ENCODE data around the gene ABCB1. TPM values are rescaled to one million over a fixed set of nuclear protein-coding genes. Genes with fewer than 3 reads are reported as not detected.

The ABCB1 gene
- total RNA-seq, 1 donor: not detected

- H2AFZ ChIP-seq (ENCODE audit: low read length): no peak overlapping the region
- H3K4me1 ChIP-seq (ENCODE audit: insufficient read depth, low read length): no peaks in the 10 kb centered on the region
- no peak for DNase-seq (ENCODE audit: insufficient read length, low spot score, missing footprints)
- no peaks in the 10 kb centered on the region for H3K27me3 ChIP-seq (ENCODE audit: insufficient read depth, low read length)
- no peak for TF ChIP-seq CTCF (IDR thresholded peaks at IDR 0.05; ENCODE audit: extremely low read depth, low read depth, low read length)
- no peak overlapping the region for H3K27ac ChIP-seq (ENCODE audit: low read depth, low read length)
- H3K79me2 ChIP-seq (ENCODE audit: insufficient read depth, low read length): no peaks in the 10 kb centered on the region
- H3K4me2 ChIP-seq (ENCODE audit: insufficient read depth, low read length): no peak overlapping the region
- no peaks in the 10 kb centered on the region for H3K36me3 ChIP-seq (ENCODE audit: insufficient read depth, low read length)
- H4K20me1 ChIP-seq (ENCODE audit: insufficient read depth, low read length): no peaks in the 10 kb centered on the region
- H3K4me3 ChIP-seq (ENCODE audit: insufficient read depth, low read length): no peak overlapping the region
- no peaks in the 10 kb centered on the region for H3K9me3 ChIP-seq (ENCODE audit: low read depth, low read length)
Observed at GRCh38 chr7:87517136-87517815, 83.4 kb downstream of the ABCB1 start.

- Histone ChIP-seq H3K4me3 (ENCODE audit: insufficient read depth, low read length) (no peak overlapping the region), H2AFZ (ENCODE audit: low read length) (no peak overlapping the region), H3K27ac (ENCODE audit: low read depth, low read length) (no peak overlapping the region), H3K79me2 (ENCODE audit: insufficient read depth, low read length) (no peaks in the 10 kb centered on the region), H3K4me2 (ENCODE audit: insufficient read depth, low read length) (no peak overlapping the region), H3K4me1 (ENCODE audit: insufficient read depth, low read length) (no peaks in the 10 kb centered on the region), H3K9me3 (ENCODE audit: low read depth, low read length) (no peaks in the 10 kb centered on the region), H4K20me1 (ENCODE audit: insufficient read depth, low read length) (no peaks in the 10 kb centered on the region), H3K27me3 (ENCODE audit: insufficient read depth, low read length) (no peaks in the 10 kb centered on the region), H3K36me3 (ENCODE audit: insufficient read depth, low read length) (no peaks in the 10 kb centered on the region)
- DNase-seq (ENCODE audit: insufficient read length, low spot score, missing footprints): no peak
- no peak for TF ChIP-seq CTCF (IDR thresholded peaks at IDR 0.05; ENCODE audit: extremely low read depth, low read depth, low read length)
Observed at GRCh38 chr7:87513735-87514335, 86.8 kb downstream of the ABCB1 start.

GRCh38 chr7:87512906-87513305 is 87.8 kb downstream of the ABCB1 start:
- Histone ChIP-seq H3K27me3 (ENCODE audit: insufficient read depth, low read length) (no peaks in the 10 kb centered on the region), H3K79me2 (ENCODE audit: insufficient read depth, low read length) (no peaks in the 10 kb centered on the region), H3K4me1 (ENCODE audit: insufficient read depth, low read length) (no peaks in the 10 kb centered on the region), H3K27ac (ENCODE audit: low read depth, low read length) (no peak overlapping the region), H3K4me3 (ENCODE audit: insufficient read depth, low read length) (no peak overlapping the region), H3K9me3 (ENCODE audit: low read depth, low read length) (no peaks in the 10 kb centered on the region), H2AFZ (ENCODE audit: low read length) (no peak overlapping the region), H4K20me1 (ENCODE audit: insufficient read depth, low read length) (no peaks in the 10 kb centered on the region), H3K36me3 (ENCODE audit: insufficient read depth, low read length) (no peaks in the 10 kb centered on the region), H3K4me2 (ENCODE audit: insufficient read depth, low read length) (no peak overlapping the region)
- no peak for TF ChIP-seq CTCF (IDR thresholded peaks at IDR 0.05; ENCODE audit: extremely low read depth, low read depth, low read length)
- DNase-seq (ENCODE audit: insufficient read length, low spot score, missing footprints): no peak

- Histone ChIP-seq H2AFZ (ENCODE audit: low read length) (no peak overlapping the region), H3K4me2 (ENCODE audit: insufficient read depth, low read length) (no peak overlapping the region), H4K20me1 (ENCODE audit: insufficient read depth, low read length) (no peaks in the 10 kb centered on the region), H3K27me3 (ENCODE audit: insufficient read depth, low read length) (no peaks in the 10 kb centered on the region), H3K79me2 (ENCODE audit: insufficient read depth, low read length) (no peaks in the 10 kb centered on the region), H3K27ac (ENCODE audit: low read depth, low read length) (no peak overlapping the region), H3K9me3 (ENCODE audit: low read depth, low read length) (no peaks in the 10 kb centered on the region), H3K36me3 (ENCODE audit: insufficient read depth, low read length) (no peaks in the 10 kb centered on the region), H3K4me3 (ENCODE audit: insufficient read depth, low read length) (no peak overlapping the region), H3K4me1 (ENCODE audit: insufficient read depth, low read length) (no peaks in the 10 kb centered on the region)
- no peak for TF ChIP-seq CTCF (IDR thresholded peaks at IDR 0.05; ENCODE audit: extremely low read depth, low read depth, low read length)
- no peak for DNase-seq (ENCODE audit: insufficient read length, low spot score, missing footprints)
Observed at GRCh38 chr7:87511510-87511909, 89.2 kb downstream of the ABCB1 start.

Measured in osteoblast (primary cell).